Liver (tissue), 9 donors: Measurements from ENCODE around the gene NR1I3. TPM values are rescaled to one million over a fixed set of nuclear protein-coding genes. Genes with fewer than 3 reads are reported as not detected.
A peak's percentile ranks its signal among the peaks of the same experiment; 100 is the strongest.

Experiments used
- DNase-seq: peaks from one replicate; pipeline ENCODE4 v3.0.0-alpha.2; 2017; ENCODE audit warnings: low spot score
- H3K27ac ChIP-seq, 2 donors: one replicate each; pipeline ENCODE4 v1.7.0; 2013; ENCODE audit warnings: inconsistent platforms in 2 of 2, low read length in 2 of 2, control low read depth in 1 of 2, low read depth in 1 of 2, mild to moderate bottlenecking in 1 of 2
- H3K27me3 ChIP-seq, 4 donors: one replicate each; pipeline versions ENCODE4 v1.6.1 to v1.7.0; 2013; ENCODE audit warnings: low read length in 3 of 4, inconsistent platforms in 1 of 4, mild to moderate bottlenecking in 1 of 4, moderate library complexity in 1 of 4; ENCODE audit not compliant: control insufficient read depth in 4 of 4, insufficient read depth in 4 of 4
- H3K36me3 ChIP-seq, 4 donors: one replicate each; pipeline versions ENCODE4 v1.6.1 to v1.7.0; 2013; ENCODE audit warnings: low read length in 3 of 4, mild to moderate bottlenecking in 3 of 4, low read depth in 1 of 4, moderate library complexity in 1 of 4; ENCODE audit not compliant: control insufficient read depth in 4 of 4, insufficient read depth in 3 of 4
- H3K4me1 ChIP-seq, 4 donors: one replicate each; pipeline versions ENCODE4 v1.6.1 to v1.7.0; 2013; ENCODE audit warnings: low read length in 3 of 4, mild to moderate bottlenecking in 3 of 4, moderate library complexity in 1 of 4; ENCODE audit not compliant: control insufficient read depth in 4 of 4, insufficient read depth in 4 of 4
- H3K4me3 ChIP-seq, 3 donors: one replicate each; pipeline versions ENCODE4 v1.6.1 to v1.7.0; 2013; ENCODE audit warnings: low read length in 3 of 3, control low read depth in 1 of 3, low read depth in 1 of 3, mild to moderate bottlenecking in 1 of 3
- H3K9ac ChIP-seq, 2 donors: one replicate each; pipeline ENCODE4 v1.7.0; 2013; ENCODE audit warnings: low read length in 2 of 2, mild to moderate bottlenecking in 2 of 2, moderate library complexity in 2 of 2, control low read depth in 1 of 2, low read depth in 1 of 2
- H3K9me3 ChIP-seq, 4 donors: one replicate each; pipeline versions ENCODE4 v1.6.1 to v1.7.0; 2013; ENCODE audit warnings: low read length in 3 of 4; ENCODE audit not compliant: control insufficient read depth in 4 of 4
- EGR1 ChIP-seq, 2 donors: IDR thresholded peaks; 2 replicates each; pipeline ENCODE4 v1.6.1; 2016 to 2018; ENCODE audit warnings: antibody characterized with exemption in 2 of 2, low read depth in 2 of 2
- FOXA2 ChIP-seq: IDR thresholded peaks from 2 replicates; pipeline ENCODE4 v1.6.1; 2016; ENCODE audit warnings: antibody characterized with exemption
- GABPA ChIP-seq, 2 donors: IDR thresholded peaks in 1 of 2; conservative IDR thresholded peaks in 1 of 2; 2 replicates each; pipeline ENCODE4 v1.6.1; 2016; ENCODE audit warnings: antibody characterized with exemption in 2 of 2, mild to moderate bottlenecking in 1 of 2, moderate library complexity in 1 of 2
- HNF4A ChIP-seq, 2 donors: conservative IDR thresholded peaks; 2 replicates each; pipeline ENCODE4 v1.6.1; 2016; ENCODE audit warnings: antibody characterized with exemption in 2 of 2, mild to moderate bottlenecking in 2 of 2
- NR2F2 ChIP-seq: IDR thresholded peaks from 2 replicates; pipeline ENCODE4 v1.6.1; 2016; ENCODE audit warnings: antibody characterized with exemption
- RAD21 ChIP-seq, 2 donors: IDR thresholded peaks; 2 replicates each; pipeline ENCODE4 v1.6.1; 2016; ENCODE audit warnings: antibody characterized with exemption in 2 of 2, mild to moderate bottlenecking in 2 of 2
- RXRA ChIP-seq, 2 donors: IDR thresholded peaks; 2 replicates each; pipeline ENCODE4 v1.6.1; 2017 to 2018; ENCODE audit warnings: antibody characterized with exemption in 2 of 2, mild to moderate bottlenecking in 1 of 2
- YY1 ChIP-seq: IDR thresholded peaks from 2 replicates; pipeline ENCODE4 v1.6.1; 2016; ENCODE audit warnings: antibody characterized with exemption, mild to moderate bottlenecking
- WGBS: extraction: QIAGEN DNeasy Blood & Tissue Kit; methylation state at CpG from one replicate; pipeline ENCODE4 v1.1.7; 2013; 5-methylcytosine and 5-hydroxymethylcytosine counted together
- polyA plus RNA-seq, 2 donors: library from polyadenylated mRNA; stranded (reverse) in 1 of 2; unstranded in 1 of 2; fragments of 200-250 nt in 1 of 2; fragments of >200 nt in 1 of 2; fragmentation: Nextera tagmentation in 1 of 2; extraction: Ambion mirVana in 1 of 2; gene quantifications; one replicate each; pipeline versions ENCODE4 v1.2.1 to v1.2.3, GENCODE V29; 2013 to 2015
- total RNA-seq, 2 donors: library from RNA; depleted of rRNA; stranded (reverse); fragments of >200 nt; gene quantifications; one replicate each; pipeline ENCODE4 v1.2.3, GENCODE V29; 2014
- TF ChIP-seq, protein P1 (sequence below): IDR thresholded peaks from 2 replicates; pipeline ENCODE4 v1.6.1; 2016; ENCODE audit warnings: antibody characterized with exemption, mild to moderate bottlenecking
- TF ChIP-seq, protein P2 (sequence below): IDR thresholded peaks from 2 replicates; pipeline ENCODE4 v1.6.1; 2016; ENCODE audit warnings: antibody characterized with exemption
- TF ChIP-seq, protein P3 (sequence below): IDR thresholded peaks from 2 replicates; pipeline ENCODE4 v1.6.1; 2016; ENCODE audit warnings: antibody characterized with exemption
- donor health status: healthy.
- donor health status: healthy.
- donor health status: healthy.
- donor health status: healthy.
- donor health status: healthy.

NR1I3 gene
- total and polyA plus RNA-seq, 4 donors, result 10.4 to 128 (median 47.7) TPM

DNA sequence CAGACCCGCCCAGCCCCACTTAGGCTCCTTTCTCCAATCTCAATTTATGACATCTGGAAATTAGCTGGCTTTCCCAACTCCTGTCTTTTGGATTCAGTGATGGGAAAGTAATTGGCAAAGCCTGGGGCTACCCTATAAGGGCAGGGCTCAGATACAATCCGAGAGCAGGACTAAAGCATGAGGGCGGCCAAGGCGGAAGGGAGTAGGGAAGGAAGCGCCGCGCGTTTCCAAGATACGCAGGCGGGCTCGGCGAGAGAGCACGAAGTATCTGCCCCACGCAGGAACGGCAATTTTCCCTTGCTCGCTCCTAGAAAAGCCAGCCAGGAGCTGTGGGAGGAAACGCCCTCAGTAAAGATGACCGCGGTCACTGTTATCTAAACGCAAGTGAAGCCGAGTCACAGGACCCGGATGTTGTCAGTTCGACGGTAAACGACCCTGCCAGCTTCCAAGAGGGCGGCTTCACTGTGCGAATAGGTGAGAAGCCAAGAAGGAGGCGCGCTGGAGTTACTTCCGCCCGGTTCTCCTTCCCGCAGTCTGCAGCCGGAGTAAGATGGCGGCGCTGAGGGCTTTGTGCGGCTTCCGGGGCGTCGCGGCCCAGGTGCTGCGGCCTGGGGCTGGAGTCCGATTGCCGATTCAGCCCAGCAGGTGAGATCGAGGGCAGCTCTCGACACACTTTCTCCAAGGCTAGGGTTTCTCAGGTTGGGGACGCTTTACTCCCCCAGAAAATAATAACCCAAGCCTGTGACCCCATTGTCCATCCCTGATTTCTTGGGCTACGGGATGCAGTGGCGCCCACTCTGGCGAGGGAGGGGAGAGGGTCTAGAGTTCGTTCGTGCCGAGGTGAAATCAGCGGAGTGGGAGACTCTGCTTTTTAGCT, 35.9 kb downstream of the NR1I3 start, which contains the start of gene NDUFS2 (continued):
- TF ChIP-seq, protein P1, sequence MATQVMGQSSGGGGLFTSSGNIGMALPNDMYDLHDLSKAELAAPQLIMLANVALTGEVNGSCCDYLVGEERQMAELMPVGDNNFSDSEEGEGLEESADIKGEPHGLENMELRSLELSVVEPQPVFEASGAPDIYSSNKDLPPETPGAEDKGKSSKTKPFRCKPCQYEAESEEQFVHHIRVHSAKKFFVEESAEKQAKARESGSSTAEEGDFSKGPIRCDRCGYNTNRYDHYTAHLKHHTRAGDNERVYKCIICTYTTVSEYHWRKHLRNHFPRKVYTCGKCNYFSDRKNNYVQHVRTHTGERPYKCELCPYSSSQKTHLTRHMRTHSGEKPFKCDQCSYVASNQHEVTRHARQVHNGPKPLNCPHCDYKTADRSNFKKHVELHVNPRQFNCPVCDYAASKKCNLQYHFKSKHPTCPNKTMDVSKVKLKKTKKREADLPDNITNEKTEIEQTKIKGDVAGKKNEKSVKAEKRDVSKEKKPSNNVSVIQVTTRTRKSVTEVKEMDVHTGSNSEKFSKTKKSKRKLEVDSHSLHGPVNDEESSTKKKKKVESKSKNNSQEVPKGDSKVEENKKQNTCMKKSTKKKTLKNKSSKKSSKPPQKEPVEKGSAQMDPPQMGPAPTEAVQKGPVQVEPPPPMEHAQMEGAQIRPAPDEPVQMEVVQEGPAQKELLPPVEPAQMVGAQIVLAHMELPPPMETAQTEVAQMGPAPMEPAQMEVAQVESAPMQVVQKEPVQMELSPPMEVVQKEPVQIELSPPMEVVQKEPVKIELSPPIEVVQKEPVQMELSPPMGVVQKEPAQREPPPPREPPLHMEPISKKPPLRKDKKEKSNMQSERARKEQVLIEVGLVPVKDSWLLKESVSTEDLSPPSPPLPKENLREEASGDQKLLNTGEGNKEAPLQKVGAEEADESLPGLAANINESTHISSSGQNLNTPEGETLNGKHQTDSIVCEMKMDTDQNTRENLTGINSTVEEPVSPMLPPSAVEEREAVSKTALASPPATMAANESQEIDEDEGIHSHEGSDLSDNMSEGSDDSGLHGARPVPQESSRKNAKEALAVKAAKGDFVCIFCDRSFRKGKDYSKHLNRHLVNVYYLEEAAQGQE, result peak; percentile 84
- TF ChIP-seq GABPA (IDR thresholded peaks at IDR 0.05 in 1 of 2, conservative IDR thresholded peaks at IDR 0.05 in 1 of 2), result peak; percentile 75 to 93

DNA sequence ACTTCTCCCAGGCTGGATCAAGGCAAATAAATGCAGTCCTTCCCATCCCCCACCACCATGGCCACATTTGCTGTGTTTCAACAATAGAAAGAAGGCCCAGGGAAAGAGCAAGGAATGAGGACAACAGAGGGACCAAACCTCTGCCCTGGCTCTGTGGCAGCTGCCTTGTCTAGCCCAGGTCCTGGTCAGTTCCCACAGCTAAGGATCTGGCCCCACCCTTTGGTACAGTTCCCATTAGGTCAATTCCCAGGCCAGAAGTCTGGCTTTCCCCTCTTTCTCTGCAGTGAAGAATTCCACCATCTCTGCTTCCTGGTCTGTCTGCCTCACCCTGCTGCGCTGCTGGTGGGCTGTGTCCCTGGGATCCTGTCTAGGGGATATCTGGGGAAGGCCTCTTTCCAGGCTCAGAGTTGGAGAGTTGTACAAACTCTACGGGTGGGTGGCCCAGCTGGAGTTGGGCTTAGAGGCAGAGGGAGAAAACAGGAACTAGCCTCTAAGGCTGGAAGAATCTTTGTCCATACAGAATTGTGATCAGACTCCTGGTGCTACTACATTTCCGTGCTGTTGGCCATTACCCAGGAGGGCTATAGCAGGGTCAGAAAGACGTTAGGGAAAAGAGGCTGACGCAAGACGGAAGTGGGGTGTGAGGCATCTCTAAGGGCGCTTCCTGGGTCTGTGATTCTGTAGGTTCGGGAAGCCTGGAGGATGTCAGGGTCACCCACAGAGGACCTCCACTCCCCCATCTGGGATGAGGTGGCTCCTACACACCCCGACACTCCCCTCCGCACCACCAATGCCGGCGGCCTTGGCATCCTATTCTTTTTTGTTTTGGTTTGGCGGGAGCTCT, 36.8 kb downstream of the NR1I3 start:
- WGBS, result 70% methylated on average over 13 of the region's 13 CpGs
- no peaks in the 10 kb centered on the region for H3K9me3 ChIP-seq
- H3K27ac ChIP-seq, result peak overlapping the region; percentile 83 to 95
- peaks cover 0 to 19% (median 5%) of the 10 kb centered on the region in 4 donors for H3K36me3 ChIP-seq
- H3K4me3 ChIP-seq, result peak overlapping the region in 1 of 3 donors; percentile 64
- no peak for DNase-seq
- H3K4me1 ChIP-seq, result peaks cover 8 to 24% (median 18%) of the 10 kb centered on the region in 4 donors
- no peaks in the 10 kb centered on the region for H3K27me3 ChIP-seq
- peak overlapping the region; percentile 71 to 95 for H3K9ac ChIP-seq
- no peak for TF ChIP-seq GABPA (IDR thresholded peaks at IDR 0.05 in 1 of 2, conservative IDR thresholded peaks at IDR 0.05 in 1 of 2)
- TF ChIP-seq NR2F2, result peak; percentile 81
- TF ChIP-seq YY1, result no peak
- no peak for TF ChIP-seq HNF4A (conservative IDR thresholded peaks at IDR 0.05)
- peak in 1 of 2 donors; percentile 7 for TF ChIP-seq RXRA (IDR thresholded peaks at IDR 0.05)
- TF ChIP-seq, protein P2, sequence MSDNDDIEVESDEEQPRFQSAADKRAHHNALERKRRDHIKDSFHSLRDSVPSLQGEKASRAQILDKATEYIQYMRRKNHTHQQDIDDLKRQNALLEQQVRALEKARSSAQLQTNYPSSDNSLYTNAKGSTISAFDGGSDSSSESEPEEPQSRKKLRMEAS, result no peak
- no peak for TF ChIP-seq RAD21 (IDR thresholded peaks at IDR 0.05)
- TF ChIP-seq, protein P3, sequence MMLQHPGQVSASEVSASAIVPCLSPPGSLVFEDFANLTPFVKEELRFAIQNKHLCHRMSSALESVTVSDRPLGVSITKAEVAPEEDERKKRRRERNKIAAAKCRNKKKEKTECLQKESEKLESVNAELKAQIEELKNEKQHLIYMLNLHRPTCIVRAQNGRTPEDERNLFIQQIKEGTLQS, result no peak
- TF ChIP-seq, protein P1, result no peak
- TF ChIP-seq EGR1 (IDR thresholded peaks at IDR 0.05; ENCODE audit: low read depth in 2 of 2), result peak in 1 of 2 donors; percentile 22
- TF ChIP-seq FOXA2, result no peak
